Activated CD4-positive, alpha-beta T cell treated with anti-CD3 and anti-CD28 coated beads, Interleukin-2, amount 10 ng/mL, durations not matched to agents 24 days and 14 days (primary cell): Measurements from ENCODE around the gene MLANA. TPM values are rescaled to one million over a fixed set of nuclear protein-coding genes. Genes with fewer than 3 reads are reported as not detected.

ENCODE experiments used
- total RNA-seq: library from RNA; stranded (reverse); gene quantifications from 2 replicates; pipeline ENCODE4 v1.2.3, GENCODE V29; 2022

Gene MLANA
- total RNA-seq, 1 donor from 2014 or later, result not detected

Other genes starting within 250 kb of the MLANA start
- gene ERMP1, start 57.8 kb upstream of the MLANA start, total RNA-seq, result 17.3 and 18.0 TPM in 2 replicates
- gene RANBP6, start 124.7 kb downstream of the MLANA start, total RNA-seq, result 20.5 and 21.3 TPM in 2 replicates